ENCODE data around the gene SLC1A7. TPM values are rescaled to one million over a fixed set of nuclear protein-coding genes. Genes with fewer than 3 reads are reported as not detected.
A peak's percentile ranks its signal among the peaks of the same experiment; 100 is the strongest.

Gene SLC1A7
- total RNA-seq, 1 donor from 2014 or later: not detected

GRCh38 chr1:53116307-53116810 lies 26.1 kb downstream of the SLC1A7 start:
- DNase-seq (ENCODE audit: low spot score): no peak

DNA sequence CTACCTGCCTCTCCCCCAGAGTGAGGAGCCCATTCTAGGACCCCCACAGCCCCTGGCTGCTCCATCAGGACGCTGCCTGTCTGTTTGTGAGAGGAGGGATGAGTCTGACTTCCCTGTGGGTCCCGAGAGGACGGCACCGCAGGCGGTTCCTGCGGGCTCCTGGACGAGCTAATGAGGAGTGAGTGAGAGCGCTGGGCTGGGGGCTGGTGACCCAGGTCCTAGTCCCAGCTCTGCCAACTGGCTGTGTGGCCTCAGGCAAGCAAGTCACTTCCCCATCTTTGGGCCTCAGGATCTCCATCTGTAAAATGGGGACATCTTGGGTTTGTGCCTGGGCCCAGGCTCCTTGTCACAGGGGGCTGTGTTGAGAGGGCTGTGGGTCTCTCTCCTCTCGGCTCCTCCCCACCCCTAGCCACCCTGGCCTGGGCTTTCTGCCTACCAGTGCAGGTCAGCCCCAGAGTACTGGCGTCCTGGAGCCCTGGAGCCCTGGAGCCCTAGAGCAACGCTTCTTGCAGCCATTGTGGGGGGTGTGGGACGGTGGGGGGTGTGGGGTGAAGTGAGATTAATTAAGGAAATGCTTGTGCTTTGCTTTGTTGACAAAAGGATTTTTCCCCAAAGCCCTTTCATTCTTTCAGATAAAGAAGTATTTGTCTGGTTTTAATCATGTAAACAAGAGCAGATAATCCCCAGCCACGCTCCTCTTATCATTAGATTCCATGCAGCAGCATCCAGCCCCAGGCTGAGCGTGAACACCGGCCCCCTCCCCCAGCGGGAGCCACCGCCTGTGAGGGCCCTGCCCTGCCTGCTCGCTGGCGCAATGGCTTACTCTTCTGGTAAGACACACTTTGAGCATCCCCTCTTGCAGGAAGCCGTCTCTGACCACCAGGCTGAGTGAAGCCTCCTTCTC lies 26.8 kb downstream of the SLC1A7 start:
- DNase-seq (ENCODE audit: low spot score): no peak

- no peak for DNase-seq (ENCODE audit: low spot score)
Observed at GRCh38 chr1:53114581-53115400, 27.6 kb downstream of the SLC1A7 start.

DNA sequence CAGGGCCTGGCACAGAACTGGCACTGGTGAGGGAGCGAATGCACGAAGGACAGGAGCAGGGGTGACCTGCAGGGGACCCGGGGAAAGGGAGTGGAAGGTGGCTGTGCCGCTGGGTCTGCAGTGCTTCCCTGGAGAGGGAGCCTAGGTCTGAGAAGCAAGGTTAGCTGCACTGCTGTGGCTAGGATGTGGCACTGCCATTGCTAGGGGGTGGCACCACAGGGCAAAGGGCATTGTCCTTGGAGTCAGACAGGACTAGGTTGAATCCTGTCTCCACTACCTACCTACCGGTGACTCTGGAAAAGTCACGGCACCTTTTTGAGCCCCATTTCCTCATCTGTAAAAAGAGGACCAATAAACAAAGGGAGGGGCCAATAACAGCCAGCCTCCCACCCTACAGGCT lies 28.3 kb downstream of the SLC1A7 start:
- DNase-seq (ENCODE audit: low spot score): no peak

GRCh38 chr1:53112861-53113260 lies 29.6 kb downstream of the SLC1A7 start:
- DNase-seq (ENCODE audit: low spot score): no peak

GRCh38 chr1:53112271-53112774 lies 30.1 kb downstream of the SLC1A7 start:
- DNase-seq (ENCODE audit: low spot score): no peak

DNA sequence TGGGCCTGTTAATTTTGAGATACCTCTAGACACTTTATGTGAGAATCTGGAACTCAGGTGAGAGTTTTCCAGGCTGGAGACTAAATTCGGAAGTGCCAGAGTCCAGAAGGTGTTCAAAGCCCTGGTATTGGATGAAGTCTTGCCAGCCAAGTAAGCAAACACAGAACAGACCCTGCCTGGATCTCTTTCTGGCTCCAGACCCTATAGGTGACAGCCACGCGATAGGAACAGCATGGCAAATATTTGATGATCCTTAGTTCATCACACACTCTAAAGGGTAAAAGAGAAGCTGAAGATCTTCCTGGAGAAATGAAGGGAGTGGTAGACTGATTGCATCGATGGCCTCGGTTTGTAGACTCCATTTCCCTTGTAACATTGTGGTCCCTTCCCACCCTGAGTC lies 30.7 kb downstream of the SLC1A7 start:
- no peak for DNase-seq (ENCODE audit: low spot score)

DNA sequence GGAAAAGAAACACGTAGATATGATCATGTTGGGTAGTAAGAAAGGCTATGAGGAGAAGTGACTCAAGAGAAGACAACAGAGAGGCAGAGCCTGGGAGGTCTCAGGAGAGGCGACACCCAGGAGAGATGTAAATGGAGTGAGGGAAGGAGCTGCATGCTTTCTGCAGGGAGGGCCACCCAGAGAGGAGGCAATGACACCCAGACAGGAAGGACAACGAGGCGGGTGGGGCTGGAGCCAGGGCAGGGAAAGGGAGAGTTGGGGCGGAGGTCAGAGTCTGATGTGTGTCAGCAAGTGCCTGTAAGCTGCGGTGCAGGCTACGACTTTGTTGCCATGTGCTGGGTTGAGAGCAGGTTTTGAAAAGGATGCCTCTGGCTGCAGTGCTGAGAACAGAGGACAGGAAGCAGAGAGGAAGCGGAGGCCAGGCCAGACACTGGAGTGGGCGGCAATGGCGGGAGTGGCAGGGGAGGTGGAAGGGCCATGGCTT lies 31.3 kb downstream of the SLC1A7 start:
- DNase-seq (ENCODE audit: low spot score): peak; percentile 65

GRCh38 chr1:53110370-53111072 lies 31.9 kb downstream of the SLC1A7 start:
- peak; percentile 70 for DNase-seq (ENCODE audit: low spot score)

DNA sequence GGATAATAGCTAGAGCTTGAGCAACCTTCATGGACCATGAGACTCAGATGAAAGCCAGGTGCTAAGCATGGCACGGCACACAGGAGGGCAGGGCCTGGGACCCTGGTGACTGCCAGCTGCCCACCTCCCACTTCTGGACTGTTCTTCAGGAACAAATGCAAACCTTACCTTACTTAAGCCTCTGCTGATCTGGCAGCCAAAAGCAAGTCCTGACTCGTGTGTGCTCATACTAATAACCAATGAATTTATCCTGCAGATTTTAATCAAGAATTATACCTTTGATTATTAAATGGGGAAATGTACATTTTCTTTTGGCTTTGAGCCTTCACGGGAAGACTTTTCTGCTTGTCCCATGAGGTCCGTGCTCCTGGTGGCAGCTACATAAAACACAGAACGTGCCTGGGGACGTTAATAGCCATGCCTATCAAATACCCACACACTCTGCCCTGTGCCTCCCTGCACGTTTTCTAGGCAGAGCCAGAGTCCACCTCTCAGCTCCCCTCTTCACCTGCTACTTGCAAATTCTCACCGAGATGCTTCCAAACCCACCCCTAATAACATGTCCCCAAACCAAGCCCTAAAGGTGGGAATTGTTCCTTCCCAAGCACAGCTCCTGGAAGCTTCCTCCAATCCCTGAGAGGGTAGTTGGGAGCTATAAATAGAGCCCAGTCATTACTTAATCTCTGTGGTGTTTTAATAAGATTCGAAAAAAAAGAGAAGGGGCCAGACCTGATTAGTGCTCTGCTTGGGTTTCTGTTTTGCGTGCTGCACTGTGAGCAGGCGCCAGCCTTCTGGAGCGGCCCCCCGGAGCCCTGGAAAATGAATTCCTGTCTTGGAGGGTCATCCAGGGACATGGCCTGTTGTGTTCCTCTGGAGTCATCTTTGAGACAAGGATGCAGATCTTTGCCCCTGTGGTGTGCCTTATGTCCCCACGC lies 33.5 kb downstream of the SLC1A7 start:
- DNase-seq (ENCODE audit: low spot score): no peak

DNA sequence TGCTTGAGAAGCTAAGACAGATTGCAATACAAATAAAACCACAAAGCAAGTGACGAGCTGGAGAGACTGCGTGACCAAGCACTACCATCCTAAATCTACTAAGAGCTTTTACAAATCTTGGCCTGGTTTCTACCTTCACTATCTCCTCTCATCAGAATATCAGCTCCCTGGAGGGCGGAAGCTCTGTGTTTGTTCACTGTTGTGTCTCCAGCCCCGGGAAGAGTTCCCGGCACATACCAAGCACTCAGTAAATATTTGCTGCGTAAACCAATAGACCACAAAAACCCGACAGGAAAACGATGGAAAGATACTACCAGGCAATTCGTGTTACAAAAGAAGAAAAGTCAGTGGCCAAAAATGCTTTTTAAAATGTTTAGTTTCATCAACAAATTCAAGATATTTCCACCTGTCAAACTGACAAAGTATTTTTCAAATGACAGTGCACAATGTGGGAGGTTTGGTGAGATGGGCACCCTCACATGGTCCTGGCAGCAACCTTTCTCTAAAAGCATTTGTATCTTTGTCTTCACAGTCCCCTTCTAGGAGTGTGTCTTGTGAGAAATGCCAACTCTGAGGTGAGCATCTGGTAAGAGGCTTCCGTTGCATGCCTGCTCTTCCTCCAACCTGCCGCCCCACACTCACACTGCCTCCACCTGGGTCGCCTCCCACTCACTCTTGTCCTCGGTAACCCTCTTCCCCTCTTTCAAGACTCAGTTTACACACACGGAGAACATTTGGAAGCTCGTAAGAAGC lies 34.7 kb downstream of the SLC1A7 start:
- no peak for DNase-seq (ENCODE audit: low spot score)

- no peak for DNase-seq (ENCODE audit: low spot score)
Observed at GRCh38 chr1:53107090-53107489, 35.3 kb downstream of the SLC1A7 start.

- no peak for DNase-seq (ENCODE audit: low spot score)
Observed at GRCh38 chr1:53104289-53104913, 38.0 kb downstream of the SLC1A7 start.

GRCh38 chr1:53094533-53094919 lies 47.9 kb downstream of the SLC1A7 start:
- DNase-seq (ENCODE audit: low spot score): no peak

DNA sequence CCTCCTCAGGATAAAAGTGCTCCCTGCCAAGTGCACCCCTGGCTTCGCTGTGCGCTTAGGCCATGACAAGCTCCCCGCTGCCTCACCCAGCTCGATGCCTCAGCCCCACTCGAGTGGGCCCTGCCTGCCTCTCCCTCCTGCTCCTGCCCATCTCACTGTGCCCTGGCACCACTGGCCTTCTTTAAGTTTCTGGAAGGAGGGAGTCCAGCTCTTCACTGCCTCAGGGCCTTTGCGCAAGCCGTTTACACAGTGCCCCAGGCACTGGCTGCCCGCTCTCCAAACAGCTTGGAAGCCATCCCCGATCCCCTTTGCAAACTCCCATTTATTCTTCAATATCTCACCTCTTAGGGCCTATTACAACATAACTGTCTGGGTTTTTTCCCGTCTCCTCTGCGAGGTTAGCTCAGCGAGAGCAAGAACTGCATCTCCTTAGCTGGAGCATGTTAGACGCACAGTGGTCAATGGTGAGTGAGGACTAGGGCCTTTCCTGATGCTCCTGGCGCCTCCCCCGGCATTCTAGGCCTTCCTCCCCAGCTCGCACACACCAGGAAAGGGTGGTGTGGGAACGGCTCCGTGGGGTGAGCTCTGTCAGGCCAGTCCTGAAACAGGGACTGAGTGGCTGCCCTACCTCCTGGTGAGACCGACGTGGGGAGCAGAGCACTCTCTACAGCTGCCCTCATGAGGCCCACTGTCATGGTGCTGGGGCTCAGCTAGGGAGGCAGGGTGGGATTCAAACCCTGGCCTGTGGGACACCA lies 48.5 kb downstream of the SLC1A7 start:
- DNase-seq (ENCODE audit: low spot score): no peak

GRCh38 chr1:53093451-53093754 lies 49.0 kb downstream of the SLC1A7 start:
- DNase-seq (ENCODE audit: low spot score): no peak

DNA sequence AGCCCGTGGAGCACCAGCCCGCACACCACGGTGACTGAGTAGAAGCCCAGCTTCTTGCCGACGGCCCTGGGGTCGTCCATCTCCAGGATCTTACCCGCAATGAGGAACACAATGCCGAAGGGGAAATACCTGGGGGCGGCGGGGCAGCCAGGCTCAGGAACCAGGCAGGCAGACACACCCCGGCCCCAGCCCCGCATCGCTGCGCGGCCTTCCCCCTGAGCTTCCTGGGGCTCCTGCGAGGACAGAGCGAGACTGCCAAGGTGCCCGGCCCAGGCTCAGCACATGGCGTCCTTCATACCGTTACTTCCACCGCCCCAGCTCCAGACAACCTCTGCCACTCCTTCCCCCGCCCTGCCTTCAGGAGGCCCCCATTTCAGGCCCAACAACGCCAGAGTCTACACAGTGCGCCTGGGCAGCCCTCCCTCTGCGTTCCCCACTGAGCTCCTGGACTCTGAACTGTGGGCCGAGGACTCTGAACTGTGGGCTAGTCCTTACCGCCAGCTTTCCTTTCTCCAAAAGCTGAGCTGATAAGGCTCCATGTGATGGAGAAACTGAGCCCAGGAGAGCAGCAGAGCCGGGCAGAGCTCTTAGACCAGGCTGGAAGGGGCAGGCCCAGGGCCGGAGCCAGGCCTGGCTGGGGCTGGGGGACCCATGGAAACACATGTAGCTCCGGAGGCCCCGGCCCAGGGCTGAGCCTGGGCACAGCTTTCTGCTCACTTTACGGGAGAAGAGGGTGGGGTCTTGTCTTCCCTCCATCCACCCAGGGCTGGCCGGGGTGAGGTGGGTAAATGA lies 49.6 kb downstream of the SLC1A7 start:
- no peak for DNase-seq (ENCODE audit: low spot score)

Data from ureter (tissue), 1 donor.